Loucy (cell line): ENCODE results near the gene ADM2.

Source experiments
- CTCF ChIP-seq: fragments of 200-600 bp; sonication (generic); conservative IDR thresholded peaks from 2 replicates; pipeline ENCODE4 v1.5.1; 2014; ENCODE audit warnings: mild to moderate bottlenecking, antibody characterized with exemption, low read length
- EZH2phosphoT487 ChIP-seq: fragments of 200-600 bp; IDR thresholded peaks from 2 replicates; pipeline ENCODE4 v1.6.1; 2018; ENCODE audit warnings: antibody characterized with exemption, mild to moderate bottlenecking, moderate library complexity, borderline replicate concordance

- no peak for TF ChIP-seq CTCF
- TF ChIP-seq EZH2phosphoT487: no peak
Observed at GRCh38 chr22:50490531-50491308, 9.4 kb downstream of the ADM2 start.
